K562 (cell line): ENCODE data around the gene MEF2C. TPM values are rescaled to one million over a fixed set of nuclear protein-coding genes. Genes with fewer than 3 reads are reported as not detected.

ENCODE experiments used
- ARNT ChIP-seq, 2 experiments: fragments of 450-650 bp; IDR thresholded peaks; 2 replicates each; pipeline ENCODE4 v1.6.1; 2016; ENCODE audit warnings: mild to moderate bottlenecking in 1 of 2
- CBX3 ChIP-seq, 2 experiments: IDR thresholded peaks; 1 replicate in 1 of 2; 2 replicates in 1 of 2; pipeline ENCODE4 v1.6.1; 2012; ENCODE audit warnings: inconsistent platforms in 2 of 2, low read length in 2 of 2, borderline replicate concordance in 1 of 2, control low read depth in 1 of 2
- CC2D1A ChIP-seq: fragments of 450-650 bp; IDR thresholded peaks from 2 replicates; pipeline ENCODE4 v1.6.1; 2017; ENCODE audit warnings: mild to moderate bottlenecking
- GABPB2 ChIP-seq: fragments of 250-450 bp; sonication (Bioruptor Pico); conservative IDR thresholded peaks from 2 replicates; pipeline ENCODE4 v1.5.1; 2021; ENCODE audit warnings: mild to moderate bottlenecking
- JUND ChIP-seq, 2 experiments: IDR thresholded peaks; 2 replicates in 1 of 2; 3 replicates in 1 of 2; pipeline ENCODE4 v1.6.1; 2011; ENCODE audit warnings: borderline replicate concordance in 2 of 2, low read depth in 2 of 2, low read length in 2 of 2, improper control_type of control experiment in 1 of 2, missing biosample characterization in 1 of 2, missing genetic modification characterization in 1 of 2, missing genetic modification reagents in 1 of 2
- MBD2 ChIP-seq: sonication (generic); IDR thresholded peaks from 2 replicates; pipeline ENCODE4 v1.6.1; 2016; ENCODE audit warnings: low read depth, borderline replicate concordance
- PHF8 ChIP-seq: fragments of 200-600 bp; sonication (generic); IDR thresholded peaks from 2 replicates; pipeline ENCODE4 v1.6.1; 2012; ENCODE audit warnings: mixed run types, mild to moderate bottlenecking, inconsistent platforms, low read length, moderate library complexity, borderline replicate concordance
- PRDM10 ChIP-seq: fragments of 450-650 bp; IDR thresholded peaks from 2 replicates; pipeline ENCODE4 v1.6.1; 2018; ENCODE audit not compliant: partially characterized antibody
- PRMT5 ChIP-seq: sonication (generic); formaldehyde crosslinking; IDR thresholded peaks from 2 replicates; pipeline ENCODE4 v1.5.0; 2020; ENCODE audit warnings: missing genetic modification reagents
- SPI1 ChIP-seq: IDR thresholded peaks from 2 replicates; pipeline ENCODE4 v1.6.1; 2011; ENCODE audit warnings: low read depth, low read length, control low read depth, borderline replicate concordance
- TEAD4 ChIP-seq, 2 experiments: sonication (generic) in 1 of 2; formaldehyde crosslinking in 1 of 2; IDR thresholded peaks; 2 replicates each; pipeline versions ENCODE4 v1.6.1 to v1.8.0; 2012 to 2022; ENCODE audit warnings: borderline replicate concordance in 1 of 2, inconsistent platforms in 1 of 2, low read length in 1 of 2, mild to moderate bottlenecking in 1 of 2, missing genetic modification reagents in 1 of 2
- TGIF2 ChIP-seq: sonication (generic); formaldehyde crosslinking; IDR thresholded peaks from 2 replicates; pipeline ENCODE4 v1.8.1; 2022; ENCODE audit warnings: mild to moderate bottlenecking, missing genetic modification reagents, moderate library complexity
- TSHZ1 ChIP-seq: fragments of 250-450 bp; sonication (Bioruptor Pico); IDR thresholded peaks from 2 replicates; pipeline ENCODE4 v1.4.0; 2020; ENCODE audit warnings: mild to moderate bottlenecking, moderate library complexity
- ZBTB17 ChIP-seq: fragments of 450-650 bp; formaldehyde crosslinking; IDR thresholded peaks from 2 replicates; pipeline ENCODE4 v1.4.0; 2020; ENCODE audit warnings: mild to moderate bottlenecking
- ZNF232 ChIP-seq: sonication (generic); formaldehyde crosslinking; IDR thresholded peaks from 2 replicates; pipeline ENCODE4 v1.8.0; 2022; ENCODE audit warnings: mild to moderate bottlenecking, missing genetic modification reagents
- ZNF263 ChIP-seq: sonication (generic); formaldehyde crosslinking; IDR thresholded peaks from 2 replicates; pipeline ENCODE4 v1.8.0; 2022; ENCODE audit warnings: mild to moderate bottlenecking, missing genetic modification reagents, borderline replicate concordance
- ZNF282 ChIP-seq: sonication (generic); formaldehyde crosslinking; IDR thresholded peaks from 2 replicates; pipeline ENCODE4 v1.8.1; 2023; ENCODE audit warnings: missing genetic modification reagents
- polyA plus RNA-seq, 8 experiments: library from polyadenylated mRNA; depleted of rRNA in 4 of 8; stranded (reverse) in 5 of 8; unstranded in 3 of 8; fragments of >200 nt; fragmentation: Nextera tagmentation in 2 of 8; fragmentation: Illumina TruSeq in 1 of 8; extraction: Ambion mirVana in 2 of 8; extraction: Trizol in 1 of 8; gene quantifications; 2 replicates each; pipeline versions ENCODE4 v1.2.1 to v1.2.3, GENCODE V29; 2011 to 2014; ENCODE audit warnings: inconsistent platforms in 1 of 8, missing spikeins in 1 of 8
- total RNA-seq, 7 experiments: library from RNA; depleted of rRNA in 6 of 7; stranded (reverse); fragments of >200 nt in 6 of 7; fragmentation: Illumina TruSeq in 2 of 7; extraction: Trizol in 2 of 7; gene quantifications; 2 replicates each; pipeline versions ENCODE4 v1.2.1 to v1.2.3, GENCODE V29; 2011 to 2021; ENCODE audit warnings: low replicate concordance in 1 of 7
- TF ChIP-seq, protein P1 (sequence below): fragments of 450-650 bp; IDR thresholded peaks from 2 replicates; pipeline ENCODE4 v1.6.1; 2016

The MEF2C gene
- total and polyA plus RNA-seq, 9 of the 15 experiments (the other 6 are each of a cell fraction or from before 2014, with no cell fraction given): 25.1 to 67.8 (median 58.3) TPM

DNA sequence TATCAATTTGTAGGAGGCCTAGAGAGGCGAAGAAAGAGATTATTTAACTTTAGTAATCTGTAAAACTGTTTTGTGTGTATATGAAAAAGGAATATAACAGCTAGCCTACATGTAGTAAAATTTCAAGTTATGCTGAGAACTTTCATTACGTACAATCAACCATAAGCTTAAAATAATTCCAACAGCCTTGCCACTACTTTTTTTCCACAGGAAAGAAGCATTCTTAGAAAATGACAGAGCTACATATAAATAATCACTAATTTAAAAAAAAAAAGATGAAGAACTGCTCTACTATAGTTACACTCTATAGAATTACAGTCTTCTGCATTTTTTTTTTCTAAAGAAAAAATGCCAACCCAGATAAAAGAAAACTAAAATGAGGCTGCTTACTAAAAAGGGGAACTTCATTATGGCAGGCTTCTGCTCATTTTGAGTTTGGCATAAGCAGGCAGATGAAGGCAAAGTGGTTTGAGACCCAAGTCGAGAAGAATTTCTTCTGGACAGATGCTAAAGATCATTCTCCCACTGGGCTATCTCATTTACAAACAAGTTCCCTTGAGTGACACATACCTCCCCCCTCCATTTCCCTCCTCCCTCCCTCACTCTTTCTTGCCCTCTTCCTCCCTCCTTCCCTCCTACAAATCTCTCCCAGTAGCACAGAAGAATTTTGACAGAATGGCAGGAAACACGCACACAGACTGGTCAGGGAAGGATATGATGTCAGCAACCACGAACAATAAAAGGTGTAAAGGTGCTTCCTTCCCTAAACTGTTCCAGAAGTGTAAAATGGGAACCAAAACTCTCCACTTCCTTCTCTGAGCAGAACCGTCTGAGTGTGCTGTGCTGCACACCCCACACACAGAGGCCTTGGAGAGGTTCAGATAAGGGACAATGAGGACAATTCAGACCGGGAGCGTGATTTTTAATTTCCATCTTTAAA lies 56.1 kb downstream of the MEF2C start (continued):
- 0 out of 2 replicates have a peak, but pooled peaks have one; percentile 30 for TF ChIP-seq TEAD4 (IDR thresholded peaks at IDR 0.05; ENCODE audit: low read length)
- no peak for TF ChIP-seq TEAD4 (CRISPR knock-in tag; IDR thresholded peaks at IDR 0.05; ENCODE audit: borderline replicate concordance)
- TF ChIP-seq GABPB2: no peak
- TF ChIP-seq ARNT (IDR thresholded peaks at IDR 0.05): no peak
- no peak for TF ChIP-seq ZNF282
- no peak for TF ChIP-seq PHF8
- no peak for TF ChIP-seq MBD2
- TF ChIP-seq CC2D1A: peak; percentile 26; the same call in 1 of the 2 replicates
- TF ChIP-seq JUND (IDR thresholded peaks at IDR 0.05; ENCODE audit: borderline replicate concordance, low read depth, low read length): 0 out of 2 replicates have a peak, but pooled peaks have one; percentile 13
- TF ChIP-seq JUND (tag; IDR thresholded peaks at IDR 0.05; ENCODE audit: borderline replicate concordance, low read depth, low read length): no peak
- no peak for TF ChIP-seq ZBTB17 (CRISPR knock-in tag)
- TF ChIP-seq TSHZ1 (CRISPR knock-in tag): no peak
- no peak for TF ChIP-seq PRMT5 (CRISPR knock-in tag)
- TF ChIP-seq ZNF232 (CRISPR knock-in tag): no peak
- TF ChIP-seq, protein P1, sequence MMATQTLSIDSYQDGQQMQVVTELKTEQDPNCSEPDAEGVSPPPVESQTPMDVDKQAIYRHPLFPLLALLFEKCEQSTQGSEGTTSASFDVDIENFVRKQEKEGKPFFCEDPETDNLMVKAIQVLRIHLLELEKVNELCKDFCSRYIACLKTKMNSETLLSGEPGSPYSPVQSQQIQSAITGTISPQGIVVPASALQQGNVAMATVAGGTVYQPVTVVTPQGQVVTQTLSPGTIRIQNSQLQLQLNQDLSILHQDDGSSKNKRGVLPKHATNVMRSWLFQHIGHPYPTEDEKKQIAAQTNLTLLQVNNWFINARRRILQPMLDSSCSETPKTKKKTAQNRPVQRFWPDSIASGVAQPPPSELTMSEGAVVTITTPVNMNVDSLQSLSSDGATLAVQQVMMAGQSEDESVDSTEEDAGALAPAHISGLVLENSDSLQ: peak; percentile 97
- TF ChIP-seq TGIF2: no peak
- TF ChIP-seq SPI1: peak; percentile 75
- peak; percentile 74; the same call in 1 of the 2 replicates for TF ChIP-seq ZNF263
- peak; percentile 67 for TF ChIP-seq PRDM10
- TF ChIP-seq CBX3 (IDR thresholded peaks at IDR 0.05; ENCODE audit: borderline replicate concordance in 1 of 2, low read length in 2 of 2): no peak; a peak in 1 of 3 replicates
